ENCODE data around the gene DEFB113.

DEFB113 gene

GRCh38 chr6:49937017-49937416 is 32.4 kb downstream of the DEFB113 start:
- no peak for DNase-seq (ENCODE audit: low read depth in 3 of 3)

GRCh38 chr6:49935387-49935786 is 34.0 kb downstream of the DEFB113 start:
- no peak for DNase-seq (ENCODE audit: low read depth in 3 of 3)

DNA sequence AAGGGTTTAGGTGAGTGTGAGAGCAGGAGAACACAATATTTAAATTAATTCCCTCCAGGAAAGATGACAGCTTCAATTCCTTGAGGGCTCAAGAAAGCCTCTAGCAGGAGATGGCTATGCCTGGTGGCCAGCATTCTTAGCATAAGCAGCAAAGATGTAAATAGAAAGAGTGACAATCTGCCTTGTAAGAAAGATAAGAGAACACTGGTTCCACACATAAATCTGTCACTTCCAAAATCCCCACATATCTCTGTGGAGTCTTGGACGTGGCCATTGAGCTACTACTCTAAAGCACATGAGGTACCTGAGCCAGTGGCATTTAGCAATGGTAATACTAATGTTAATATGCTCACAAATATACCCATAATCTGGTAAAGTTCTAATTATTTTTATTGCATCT is 34.7 kb downstream of the DEFB113 start:
- no peak for DNase-seq (ENCODE audit: low read depth in 3 of 3)

DNA sequence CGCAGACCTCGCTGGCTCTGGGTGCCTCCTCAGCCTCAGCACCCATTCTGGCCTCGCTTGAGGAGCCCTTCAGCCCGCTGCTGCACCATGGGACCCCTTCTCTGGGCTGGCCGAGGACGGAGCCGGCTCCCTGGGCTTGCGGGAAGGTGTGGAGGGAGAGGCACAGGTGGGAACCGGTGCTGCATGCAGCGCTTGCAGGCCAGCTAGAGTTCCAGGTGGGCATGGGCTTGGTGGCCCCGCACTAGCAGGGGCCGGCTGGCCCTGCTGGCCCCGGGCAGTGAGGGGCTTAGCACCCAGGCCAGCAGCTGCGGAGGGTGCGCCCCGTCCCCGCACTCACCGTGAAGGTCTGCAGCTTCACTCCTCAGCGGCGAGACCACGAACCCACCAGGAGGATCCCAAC is 35.9 kb downstream of the DEFB113 start:
- DNase-seq (ENCODE audit: low read depth in 3 of 3): no peak

DNA sequence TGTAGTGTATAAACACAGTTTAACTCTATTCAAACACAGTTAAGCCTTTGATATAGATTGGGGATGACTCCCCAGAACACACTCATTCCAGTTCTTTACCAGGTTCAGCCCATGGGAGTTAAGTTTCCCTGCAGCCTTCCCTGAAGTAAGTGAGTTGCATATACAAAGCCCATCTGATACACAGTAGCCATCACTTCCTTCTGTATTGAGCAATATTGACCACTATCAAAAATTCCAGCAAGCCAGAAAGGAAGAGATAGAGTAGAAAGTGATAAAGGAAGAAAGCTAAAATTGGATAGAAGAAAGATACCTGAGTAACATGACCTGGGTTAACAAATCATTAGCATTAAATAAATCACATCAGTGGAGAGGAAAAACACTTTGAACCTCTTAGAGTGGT is 40.1 kb downstream of the DEFB113 start:
- DNase-seq (ENCODE audit: low read depth in 3 of 3): no peak

DNA sequence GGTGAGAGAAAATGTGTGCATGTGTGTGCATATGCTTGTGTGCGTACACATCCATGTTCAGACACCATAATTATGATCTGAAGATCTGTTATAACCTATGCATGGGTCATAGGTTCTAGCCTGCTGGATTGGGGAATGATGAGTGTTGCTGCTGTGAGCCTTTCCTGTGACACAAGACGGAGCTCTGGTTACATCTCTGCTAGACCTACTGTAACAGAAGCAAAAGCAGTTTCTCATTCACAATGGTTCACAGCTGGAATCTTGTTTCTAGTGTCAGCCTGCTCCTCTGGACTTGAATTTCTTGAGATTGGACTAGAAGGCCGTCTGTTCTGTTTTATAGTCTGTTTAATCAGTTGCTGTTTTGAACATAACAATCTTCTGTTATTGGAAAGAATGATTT is 45.6 kb downstream of the DEFB113 start:
- DNase-seq (ENCODE audit: low read depth in 3 of 3): no peak

- no peak for DNase-seq (ENCODE audit: low read depth in 3 of 3)
Measured at GRCh38 chr6:49919935-49920644, 49.3 kb downstream of the DEFB113 start.

DNA sequence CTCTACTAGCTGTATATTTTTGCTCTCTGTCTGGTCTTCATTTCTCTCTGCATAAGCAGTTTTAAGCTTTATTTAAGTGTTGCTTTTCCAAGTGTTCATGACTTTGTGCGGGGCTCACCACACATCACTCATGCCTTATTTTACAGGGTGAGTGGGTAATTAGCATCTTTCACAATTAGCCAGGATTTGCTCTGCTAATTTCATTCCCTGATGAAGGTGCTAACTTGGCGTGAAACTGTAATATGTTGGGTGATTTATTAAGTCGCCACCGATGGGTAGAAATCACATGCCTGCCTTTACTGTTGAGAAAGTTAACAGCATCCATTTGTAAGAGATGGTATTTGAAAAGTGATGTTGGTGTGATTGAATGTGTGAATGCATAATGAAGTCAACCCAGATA is 50.2 kb downstream of the DEFB113 start:
- no peak for DNase-seq (ENCODE audit: low read depth in 3 of 3)

DNA sequence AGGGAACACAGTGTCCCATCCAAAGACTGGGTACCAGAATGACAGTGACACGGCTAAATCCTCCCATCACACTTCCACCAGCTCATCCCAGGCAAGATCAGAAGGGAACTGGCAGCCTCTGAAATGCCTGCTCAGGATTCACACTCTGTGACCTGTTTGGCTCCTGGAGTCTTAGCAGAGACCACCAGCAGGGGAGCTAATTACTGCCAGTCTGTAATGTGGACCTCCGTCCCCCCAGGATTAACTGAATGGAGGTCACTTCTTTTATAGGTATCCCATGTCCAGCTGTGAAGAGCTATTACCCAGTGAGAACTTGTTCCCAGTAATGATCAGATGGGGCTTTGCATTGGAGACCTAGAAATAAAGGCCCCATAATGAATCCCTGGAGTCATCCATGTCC is 50.6 kb downstream of the DEFB113 start:
- DNase-seq (ENCODE audit: low read depth in 3 of 3): no peak

Data from stimulated activated CD4-positive, alpha-beta T cell treated with anti-CD3 and anti-CD28 coated beads, TNF-alpha, amount 100 ng/mL, for 48 hours (primary cell).